ENCODE results near the gene TMEM63A.
A peak's percentile ranks its signal among the peaks of the same experiment; 100 is the strongest.
"Not testable (repeated sequence)": the region's sequence is repeated elsewhere in the genome, so short reads cannot be mapped to it uniquely, and the experiment has no call there.

The TMEM63A gene

DNA sequence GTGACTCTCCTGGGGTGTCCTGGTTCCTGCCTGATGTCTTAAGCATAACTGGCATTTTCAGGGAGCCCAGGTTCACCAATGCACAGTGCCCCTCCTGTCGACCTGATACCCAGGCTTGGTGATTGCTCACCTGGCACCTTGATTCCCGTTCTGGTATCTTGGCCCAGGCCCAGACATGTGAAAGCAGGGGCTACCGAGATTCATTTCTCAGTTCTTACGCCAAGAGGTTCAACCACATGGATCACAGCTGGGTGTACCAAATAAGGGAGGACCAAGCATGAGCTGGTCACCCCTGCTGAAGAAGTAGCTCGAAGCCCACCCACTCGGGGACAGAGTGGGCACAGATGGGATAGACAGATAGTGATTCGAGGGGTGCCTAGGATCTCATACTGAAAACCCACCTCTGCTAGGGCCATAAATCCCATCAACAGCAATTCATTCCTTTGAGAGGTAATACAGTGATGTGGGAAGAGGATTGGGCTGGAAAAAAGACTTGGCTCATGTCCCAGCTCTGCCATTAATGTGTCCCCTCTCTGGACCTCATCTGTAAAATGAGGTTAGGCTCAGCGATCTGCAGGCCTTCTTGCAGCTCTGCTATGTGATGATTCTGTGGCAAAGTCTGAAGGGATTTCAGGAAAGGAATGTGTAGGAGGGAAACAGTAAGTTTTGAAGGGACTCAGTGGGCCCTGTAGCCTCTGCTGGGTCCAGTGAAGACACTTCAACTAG, 69.5 kb downstream of the TMEM63A start:
- H3K27ac Mint-ChIP-seq, result peak overlapping the region; percentile 36
- H3K4me3 Mint-ChIP-seq, result peak overlapping the region; percentile 12

DNA sequence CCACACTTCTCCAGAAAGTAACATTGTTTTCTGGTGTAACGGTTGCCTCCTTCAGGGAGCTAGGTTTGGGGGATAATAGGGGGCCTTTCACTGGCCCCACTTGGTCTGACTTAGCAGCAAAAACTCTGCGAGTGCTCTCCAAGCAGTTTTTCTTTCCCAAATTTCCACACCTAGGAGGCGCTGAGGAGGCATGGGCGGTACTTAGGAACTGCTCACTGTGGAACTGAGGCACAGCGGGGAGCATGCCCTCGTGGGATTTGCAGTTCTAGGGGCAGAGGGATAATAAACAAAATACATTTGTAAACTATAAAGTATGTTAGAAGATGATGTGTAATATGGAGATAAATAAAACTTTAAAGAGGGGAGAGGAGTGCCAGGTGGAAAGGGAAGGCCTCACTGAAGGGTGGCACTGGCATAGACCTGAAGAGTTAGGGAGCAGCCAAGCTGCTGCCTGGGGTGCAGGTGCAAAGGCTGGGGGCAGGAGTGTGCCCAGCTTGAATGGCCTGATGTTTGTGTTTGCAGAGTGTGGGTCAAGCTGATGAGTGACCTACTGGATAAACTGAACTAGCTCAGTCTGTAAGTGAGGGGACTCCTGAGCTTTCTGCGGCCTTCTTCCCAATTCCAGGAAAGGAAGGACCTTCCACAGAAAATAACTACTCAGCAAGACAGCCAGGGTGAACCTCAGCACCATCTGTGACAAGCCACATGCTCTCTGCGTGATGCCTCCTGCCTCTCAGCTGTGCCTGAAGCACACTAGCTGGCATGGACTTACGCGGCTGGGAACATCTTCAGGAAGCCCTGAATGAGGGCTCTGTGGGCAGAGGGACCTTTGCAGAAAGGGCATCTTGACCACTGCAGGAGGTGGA, 70.3 kb downstream of the TMEM63A start:
- TF ChIP-seq, protein P1, sequence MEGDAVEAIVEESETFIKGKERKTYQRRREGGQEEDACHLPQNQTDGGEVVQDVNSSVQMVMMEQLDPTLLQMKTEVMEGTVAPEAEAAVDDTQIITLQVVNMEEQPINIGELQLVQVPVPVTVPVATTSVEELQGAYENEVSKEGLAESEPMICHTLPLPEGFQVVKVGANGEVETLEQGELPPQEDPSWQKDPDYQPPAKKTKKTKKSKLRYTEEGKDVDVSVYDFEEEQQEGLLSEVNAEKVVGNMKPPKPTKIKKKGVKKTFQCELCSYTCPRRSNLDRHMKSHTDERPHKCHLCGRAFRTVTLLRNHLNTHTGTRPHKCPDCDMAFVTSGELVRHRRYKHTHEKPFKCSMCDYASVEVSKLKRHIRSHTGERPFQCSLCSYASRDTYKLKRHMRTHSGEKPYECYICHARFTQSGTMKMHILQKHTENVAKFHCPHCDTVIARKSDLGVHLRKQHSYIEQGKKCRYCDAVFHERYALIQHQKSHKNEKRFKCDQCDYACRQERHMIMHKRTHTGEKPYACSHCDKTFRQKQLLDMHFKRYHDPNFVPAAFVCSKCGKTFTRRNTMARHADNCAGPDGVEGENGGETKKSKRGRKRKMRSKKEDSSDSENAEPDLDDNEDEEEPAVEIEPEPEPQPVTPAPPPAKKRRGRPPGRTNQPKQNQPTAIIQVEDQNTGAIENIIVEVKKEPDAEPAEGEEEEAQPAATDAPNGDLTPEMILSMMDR (IDR thresholded peaks at IDR 0.05), result peak; percentile 32
- Mint-ChIP-seq H3K4me1 (peaks cover 60% of the 10 kb centered on the region), H3K27me3 (ENCODE audit: low read depth, poor library complexity) (peaks cover 4% of the 10 kb centered on the region), H3K27ac (no peak overlapping the region), H3K9me3 (no peaks in the 10 kb centered on the region), H3K4me3 (peak overlapping the region; percentile 92), H3K36me3 (ENCODE audit: low read depth) (no peaks in the 10 kb centered on the region)
- no peak for DNase-seq

More for the DNA sequence above, 69.5 kb downstream of the TMEM63A start:
- Mint-ChIP-seq H3K4me1 (peaks cover 68% of the 10 kb centered on the region), H3K27me3 (ENCODE audit: low read depth, poor library complexity) (peaks cover 4% of the 10 kb centered on the region), H3K9me3 (no peaks in the 10 kb centered on the region), H3K36me3 (ENCODE audit: low read depth) (no peaks in the 10 kb centered on the region)
- no peak for DNase-seq
- TF ChIP-seq, protein P1 (IDR thresholded peaks at IDR 0.05), result no peak

DNA sequence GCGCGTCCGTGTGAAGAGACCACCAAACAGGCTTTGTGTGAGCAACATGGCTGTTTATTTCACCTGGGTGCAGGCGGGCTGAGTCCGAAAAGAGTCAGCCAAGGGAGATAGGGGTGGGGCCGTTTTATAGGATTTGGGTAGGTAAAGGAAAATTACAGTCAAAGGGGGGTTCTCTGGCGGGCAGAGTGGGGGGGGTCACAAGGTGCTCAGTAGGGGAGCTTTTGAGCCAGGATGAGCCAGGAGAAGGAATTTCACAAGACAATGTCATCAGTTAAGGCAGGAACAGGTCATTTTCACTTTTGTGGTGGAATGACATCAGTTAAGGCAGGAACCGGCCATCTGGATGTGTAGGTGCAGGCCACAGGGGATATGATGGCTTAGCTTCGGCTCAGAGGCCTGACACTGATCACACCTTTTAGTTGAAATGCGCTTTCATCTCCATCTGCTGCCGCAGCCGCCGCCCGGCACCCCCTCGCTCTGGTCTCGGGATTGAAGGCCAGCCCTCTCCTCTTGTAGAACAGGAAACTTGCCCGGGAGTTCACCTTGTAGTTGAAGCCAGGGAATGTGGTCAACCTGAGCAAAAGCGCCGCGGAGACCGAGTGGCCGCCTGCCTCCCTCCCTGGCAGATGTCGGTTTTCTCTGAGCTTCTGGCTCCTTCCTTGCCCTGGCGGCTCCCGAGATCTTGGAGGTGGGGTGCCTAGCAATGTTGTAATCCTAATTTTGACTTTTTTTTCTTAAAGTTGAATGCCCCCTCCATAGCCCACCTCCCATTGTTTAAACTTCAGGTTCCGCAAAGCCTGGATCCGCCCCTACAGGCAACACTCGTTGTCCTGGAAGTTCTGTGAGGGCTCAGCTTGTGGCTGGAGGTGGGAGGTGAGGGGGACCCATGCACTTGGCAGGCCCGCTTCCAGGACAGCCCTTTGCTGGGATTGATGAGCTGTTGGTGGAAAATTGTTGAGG, 71.3 kb downstream of the TMEM63A start:
- peaks cover 50% of the 10 kb centered on the region for H3K4me1 Mint-ChIP-seq
- H3K27me3 Mint-ChIP-seq (ENCODE audit: low read depth, poor library complexity); H3K36me3 Mint-ChIP-seq (ENCODE audit: low read depth); H3K9me3 Mint-ChIP-seq: not testable (repeated sequence)
- peak overlapping the region; percentile 64 for H3K27ac Mint-ChIP-seq
- peak; percentile 37 for DNase-seq
- H3K4me3 Mint-ChIP-seq, result peak overlapping the region; percentile 92

DNA sequence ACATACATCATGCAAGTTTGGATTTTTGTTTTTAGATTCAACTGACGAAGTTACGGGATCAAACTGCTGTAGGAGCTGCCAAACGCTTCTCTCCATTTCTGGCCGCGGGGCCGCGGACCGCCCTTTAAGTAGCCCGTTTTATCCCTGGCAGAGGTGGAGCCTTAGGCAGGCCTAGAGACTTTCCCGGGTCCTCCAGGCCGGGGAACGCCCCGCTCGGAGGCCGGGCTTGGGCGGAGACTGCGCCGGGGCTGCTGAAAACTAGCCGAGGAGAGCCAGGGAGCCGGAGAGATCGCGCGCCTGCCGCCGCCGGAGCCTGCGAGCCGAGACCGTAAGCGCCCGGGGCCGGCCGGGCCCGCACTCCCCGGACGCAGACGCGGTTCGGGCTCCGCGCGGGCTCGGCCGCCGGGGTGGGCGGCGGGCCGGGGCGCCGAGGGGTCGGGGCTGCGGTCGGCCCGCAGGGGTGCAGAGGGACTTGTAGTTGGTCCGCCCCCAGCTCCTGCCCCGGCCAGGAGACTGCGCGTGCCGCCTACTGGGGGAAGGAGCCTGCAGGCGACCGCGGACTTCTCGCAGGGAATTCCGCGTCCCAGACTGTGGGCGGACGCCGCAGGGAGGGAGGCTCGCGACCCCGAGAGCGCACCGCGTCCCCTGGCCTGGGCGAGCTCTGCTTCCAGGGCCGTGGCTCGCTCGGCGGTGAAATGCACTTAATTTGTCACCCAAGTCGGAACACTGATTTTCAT, 72.2 kb downstream of the TMEM63A start, which contains the start of gene EPHX1:
EPHX1 (plus strand) TSS at position 283 of the 737 bp plus-strand sequence. CDS start 18,606 bp downstream, outside the sequence.
- peaks cover 43% of the 10 kb centered on the region for H3K4me1 Mint-ChIP-seq
- H3K4me3 Mint-ChIP-seq, result peak within 1 kb of the TSS; percentile 92
- H3K9me3 Mint-ChIP-seq, result no peaks in the 10 kb centered on the region
- H3K27me3 Mint-ChIP-seq (ENCODE audit: low read depth, poor library complexity), result peaks cover 4% of the 10 kb centered on the region
- TF ChIP-seq, protein P1 (IDR thresholded peaks at IDR 0.05), result no peak
- peak; percentile 89 for DNase-seq
- peak within 1 kb of the TSS; percentile 64 for H3K27ac Mint-ChIP-seq
- H3K36me3 Mint-ChIP-seq (ENCODE audit: low read depth), result no peaks in the 10 kb centered on the region

DNA sequence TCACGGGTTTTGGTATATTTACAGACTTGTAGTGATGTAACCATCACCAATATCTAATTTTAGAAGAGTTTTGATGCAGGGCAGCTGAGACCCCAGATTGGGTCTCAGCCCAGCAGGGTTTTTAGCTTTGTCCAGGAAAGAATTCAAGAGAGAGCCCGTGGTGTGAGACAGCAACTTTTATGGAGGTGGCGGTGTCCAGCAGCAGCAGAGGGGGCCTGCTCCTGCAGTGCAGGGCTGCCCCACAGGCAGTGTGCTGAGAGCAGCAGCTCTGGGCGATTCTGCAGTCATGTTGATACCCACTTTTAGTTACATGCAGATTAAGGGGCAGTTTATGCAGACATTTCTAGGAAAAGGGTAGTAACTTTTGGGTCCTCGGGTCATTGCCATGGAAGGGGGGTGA, 74.0 kb downstream of the TMEM63A start:
- Mint-ChIP-seq H3K27ac (no peak overlapping the region), H3K36me3 (ENCODE audit: low read depth) (peaks cover 9% of the 10 kb centered on the region), H3K27me3 (ENCODE audit: low read depth, poor library complexity) (peaks cover 4% of the 10 kb centered on the region), H3K9me3 (peaks cover 4% of the 10 kb centered on the region), H3K4me1 (peaks cover 25% of the 10 kb centered on the region), H3K4me3 (peak overlapping the region; percentile 6)
- no peak for DNase-seq
- TF ChIP-seq, protein P1 (IDR thresholded peaks at IDR 0.05), result no peak

DNA sequence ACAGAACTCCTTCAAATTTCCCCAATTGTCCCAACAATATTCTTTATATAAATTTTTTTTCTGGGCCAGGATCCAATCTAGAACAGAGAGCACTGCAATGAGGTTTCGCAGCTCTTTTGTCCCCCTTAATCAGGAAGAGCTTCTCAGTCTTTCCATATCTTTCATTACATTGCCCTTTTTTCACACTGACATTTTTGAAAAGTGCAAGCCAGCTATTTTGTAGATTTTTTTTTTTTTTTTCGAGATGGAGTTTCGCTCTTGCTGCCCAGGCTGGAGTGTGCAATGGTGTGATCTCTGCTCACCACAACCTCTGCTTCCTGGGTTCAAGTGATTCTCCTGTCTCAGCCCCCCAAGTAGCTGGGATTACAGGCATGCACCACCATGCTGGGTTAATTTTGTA, 75.4 kb downstream of the TMEM63A start:
- peaks cover 16% of the 10 kb centered on the region for H3K36me3 Mint-ChIP-seq (ENCODE audit: low read depth)
- H3K4me1 Mint-ChIP-seq, result peaks cover 15% of the 10 kb centered on the region
- not testable (repeated sequence) for DNase-seq; H3K27me3 Mint-ChIP-seq (ENCODE audit: low read depth, poor library complexity); H3K9me3 Mint-ChIP-seq; H3K4me3 Mint-ChIP-seq; H3K27ac Mint-ChIP-seq
